Stromal cell of bone marrow (primary cell): Measurements from ENCODE around the gene PCDHGB4.
"Not testable (repeated sequence)": the region's sequence is repeated elsewhere in the genome, so short reads cannot be mapped to it uniquely, and the experiment has no call there.

Source experiments
- DNase-seq: peaks from one replicate; pipeline ENCODE4 v3.0.0-alpha.2; 2012; ENCODE audit warnings: low read depth

The PCDHGB4 gene

DNA sequence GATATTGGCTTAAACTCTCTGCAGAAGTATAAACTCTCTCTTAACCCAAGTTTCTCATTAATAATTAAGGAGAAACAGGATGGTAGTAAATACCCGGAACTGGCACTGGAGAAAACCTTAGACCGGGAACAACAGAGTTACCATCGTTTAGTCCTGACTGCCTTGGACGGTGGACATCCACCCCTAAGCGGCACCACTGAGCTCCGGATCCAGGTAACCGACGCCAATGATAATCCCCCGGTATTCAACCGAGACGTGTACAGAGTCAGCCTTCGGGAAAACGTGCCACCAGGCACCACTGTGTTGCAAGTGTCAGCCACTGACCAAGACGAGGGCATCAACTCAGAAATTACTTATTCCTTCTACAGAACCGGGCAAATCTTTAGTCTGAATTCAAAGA is 11.1 kb downstream of the PCDHGB4 start:
- no peak for DNase-seq

DNA sequence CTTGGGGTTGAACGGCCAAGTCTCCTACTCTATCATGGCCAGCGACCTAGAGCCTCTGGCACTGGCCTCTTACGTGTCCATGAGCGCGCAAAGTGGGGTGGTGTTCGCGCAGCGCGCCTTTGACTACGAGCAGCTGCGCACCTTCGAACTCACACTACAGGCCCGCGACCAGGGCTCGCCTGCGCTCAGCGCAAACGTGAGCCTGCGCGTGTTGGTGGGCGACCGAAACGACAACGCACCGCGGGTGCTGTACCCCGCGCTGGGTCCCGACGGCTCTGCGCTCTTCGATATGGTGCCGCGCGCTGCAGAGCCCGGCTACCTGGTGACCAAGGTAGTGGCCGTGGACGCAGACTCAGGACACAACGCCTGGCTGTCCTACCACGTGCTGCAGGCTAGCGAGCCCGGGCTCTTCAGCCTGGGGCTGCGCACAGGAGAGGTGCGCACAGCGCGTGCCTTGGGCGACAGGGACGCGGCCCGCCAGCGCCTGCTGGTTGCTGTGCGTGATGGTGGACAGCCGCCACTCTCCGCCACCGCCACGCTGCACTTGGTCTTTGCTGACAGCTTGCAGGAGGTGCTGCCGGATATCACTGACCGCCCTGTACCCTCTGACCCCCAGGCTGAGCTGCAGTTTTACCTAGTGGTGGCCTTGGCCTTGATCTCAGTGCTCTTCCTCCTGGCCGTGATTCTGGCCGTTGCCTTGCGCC is 12.2 kb downstream of the PCDHGB4 start:
- no peak for DNase-seq

DNA sequence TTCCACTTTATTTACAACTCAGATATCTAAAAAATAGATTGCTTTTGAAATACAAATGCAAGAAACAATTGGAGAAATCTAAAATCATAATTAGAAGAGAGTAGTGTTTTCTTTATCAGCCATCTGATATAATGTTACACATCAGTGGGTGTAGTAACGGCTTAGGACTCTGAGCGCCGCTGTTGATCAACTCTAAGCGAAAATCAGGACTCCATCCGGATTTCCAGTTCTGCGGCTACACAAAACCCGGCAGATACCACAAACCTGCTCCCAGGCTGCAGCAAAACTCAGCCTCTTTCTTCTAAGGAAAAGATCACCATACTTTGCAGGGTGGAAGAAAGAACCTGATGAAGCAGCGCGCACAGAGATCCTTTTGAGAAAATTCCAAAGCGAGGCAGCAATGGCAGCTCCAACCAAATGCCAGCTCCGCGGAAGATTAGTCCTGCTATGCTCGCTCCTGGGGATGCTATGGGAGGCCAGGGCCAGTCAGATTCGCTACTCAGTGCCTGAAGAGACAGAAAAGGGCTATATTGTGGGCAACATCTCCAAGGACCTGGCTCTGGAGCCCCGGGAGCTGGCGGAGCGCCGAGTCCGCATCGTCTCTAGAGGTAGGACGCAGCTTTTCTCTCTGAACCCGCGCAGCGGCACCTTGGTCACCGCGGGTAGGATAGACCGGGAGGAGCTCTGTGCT is 15.2 kb downstream of the PCDHGB4 start, which contains the start of gene PCDHGA9:
PCDHGA9 (plus strand) TSS at position 226 of the 691 bp plus-strand sequence; CDS start at position 401, 175 bp downstream.
- DNase-seq: no peak

DNA sequence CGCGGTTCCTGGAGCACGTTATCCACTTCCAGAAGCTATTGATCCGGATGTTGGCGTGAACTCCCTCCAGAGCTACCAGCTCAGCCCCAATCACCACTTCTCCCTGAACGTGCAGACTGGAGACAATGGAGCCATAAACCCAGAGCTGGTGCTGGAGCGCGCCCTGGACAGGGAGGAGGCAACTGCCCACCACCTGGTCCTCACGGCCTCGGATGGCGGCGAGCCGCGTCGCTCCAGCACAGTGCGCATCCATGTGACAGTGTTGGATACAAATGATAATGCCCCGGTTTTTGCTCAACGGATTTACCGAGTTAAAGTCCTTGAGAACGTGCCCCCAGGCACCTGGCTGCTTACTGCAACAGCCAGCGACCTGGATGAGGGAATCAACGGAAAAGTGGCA is 15.9 kb downstream of the PCDHGB4 start:
- DNase-seq: no peak

DNA sequence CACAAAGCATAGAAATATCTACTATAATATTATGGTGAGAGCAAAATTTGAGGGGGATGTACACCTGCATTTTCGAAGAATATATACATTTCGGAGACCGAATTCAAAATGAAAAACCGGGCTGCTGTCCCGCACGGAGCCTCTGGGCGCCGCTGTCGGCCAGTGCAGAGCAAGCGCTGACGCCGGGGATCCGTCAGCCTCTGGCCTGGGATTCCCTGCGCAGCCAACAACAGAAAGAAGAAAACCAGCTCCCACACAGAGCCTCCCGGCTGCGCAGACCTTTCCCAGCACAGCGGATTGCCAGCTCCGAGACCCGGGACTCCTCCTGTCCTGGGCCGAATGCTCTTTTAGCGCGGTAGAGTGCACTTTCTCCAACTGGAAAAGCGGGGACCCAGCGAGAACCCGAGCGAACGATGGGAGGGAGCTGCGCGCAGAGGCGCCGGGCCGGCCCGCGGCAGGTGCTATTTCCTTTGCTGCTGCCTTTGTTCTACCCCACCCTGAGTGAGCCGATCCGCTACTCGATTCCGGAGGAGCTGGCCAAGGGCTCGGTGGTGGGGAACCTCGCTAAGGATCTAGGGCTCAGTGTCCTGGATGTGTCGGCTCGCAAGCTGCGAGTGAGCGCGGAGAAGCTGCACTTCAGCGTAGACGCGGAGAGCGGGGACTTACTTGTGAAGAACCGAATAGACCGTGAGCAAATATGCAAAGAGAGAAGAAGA is 20.4 kb downstream of the PCDHGB4 start, which contains the start of gene PCDHGB6:
PCDHGB6 (plus strand) TSS at position 232 of the 716 bp plus-strand sequence; CDS start at position 414, 182 bp downstream.
- not testable (repeated sequence) for DNase-seq

DNA sequence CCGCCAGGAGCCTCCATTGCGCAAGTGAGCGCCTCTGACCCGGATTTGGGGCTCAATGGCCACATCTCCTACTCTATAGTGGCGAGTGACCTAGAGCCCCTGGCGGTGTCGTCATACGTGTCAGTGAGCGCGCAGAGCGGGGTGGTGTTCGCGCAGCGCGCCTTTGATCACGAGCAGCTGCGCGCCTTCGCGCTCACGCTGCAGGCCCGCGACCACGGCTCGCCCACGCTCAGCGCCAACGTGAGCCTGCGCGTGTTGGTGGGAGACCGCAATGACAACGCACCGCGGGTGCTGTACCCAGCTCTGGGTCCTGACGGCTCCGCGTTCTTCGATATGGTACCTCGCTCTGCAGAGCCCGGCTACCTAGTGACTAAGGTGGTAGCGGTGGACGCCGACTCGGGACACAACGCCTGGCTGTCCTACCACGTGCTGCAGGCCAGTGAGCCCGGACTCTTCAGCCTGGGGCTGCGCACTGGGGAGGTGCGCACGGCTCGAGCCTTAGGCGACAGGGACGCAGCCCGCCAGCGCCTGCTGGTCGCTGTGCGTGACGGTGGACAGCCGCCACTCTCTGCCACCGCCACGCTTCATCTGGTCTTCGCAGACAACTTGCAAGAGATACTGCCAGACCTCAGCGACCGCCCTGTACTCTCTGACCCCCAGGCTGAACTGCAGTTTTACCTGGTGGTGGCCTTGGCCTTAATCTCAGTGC is 22.3 kb downstream of the PCDHGB4 start:
- DNase-seq: no peak

DNA sequence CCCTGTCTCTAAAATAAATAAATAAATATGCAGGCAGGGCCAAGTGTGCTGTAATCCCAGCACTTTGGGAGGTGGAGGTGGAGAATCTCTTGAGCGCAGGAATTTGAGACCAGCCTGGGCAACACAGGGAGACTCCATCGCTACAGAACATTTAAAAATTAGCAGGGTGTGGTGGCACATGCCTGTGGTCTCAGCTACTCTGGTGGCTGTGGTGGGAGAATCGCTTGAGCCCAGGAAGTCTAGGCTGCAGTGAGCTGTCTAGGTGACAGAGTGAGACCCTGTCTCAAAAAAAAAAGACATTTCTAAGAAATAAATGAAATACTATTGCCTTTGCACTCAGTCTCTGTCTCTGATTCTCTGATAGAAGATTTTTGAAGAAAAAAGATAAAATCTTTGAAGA is 24.1 kb downstream of the PCDHGB4 start:
- DNase-seq: no peak

DNA sequence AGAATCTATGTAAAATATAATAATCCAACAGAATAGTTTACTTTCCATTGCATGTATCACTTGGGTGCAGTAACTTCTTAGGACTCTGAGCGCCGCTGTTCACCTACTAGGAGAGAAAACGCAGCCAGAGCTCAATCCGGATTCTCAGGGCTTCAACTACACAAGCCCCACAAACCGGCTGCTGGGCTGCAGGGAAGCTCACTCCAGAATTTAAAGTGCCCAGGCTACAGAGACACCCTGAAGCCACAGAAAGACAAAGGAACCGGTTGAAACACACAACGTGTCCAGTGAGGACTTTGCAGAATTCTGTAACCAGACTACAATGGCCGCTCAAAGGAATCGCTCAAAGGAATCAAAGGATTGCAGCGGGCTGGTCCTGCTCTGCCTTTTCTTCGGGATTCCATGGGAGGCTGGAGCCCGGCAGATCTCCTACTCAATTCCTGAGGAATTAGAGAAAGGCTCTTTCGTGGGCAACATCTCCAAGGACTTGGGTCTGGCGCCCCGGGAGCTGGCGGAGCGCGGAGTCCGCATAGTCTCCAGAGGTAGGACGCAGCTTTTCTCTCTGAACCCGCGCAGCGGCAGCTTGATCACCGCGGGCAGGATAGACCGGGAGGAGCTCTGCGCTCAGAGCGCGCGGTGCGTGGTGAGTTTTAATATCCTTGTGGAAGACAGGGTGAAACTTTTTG is 25.5 kb downstream of the PCDHGB4 start, which contains the start of gene PCDHGA10:
PCDHGA10 (plus strand) TSS at position 134 of the 686 bp plus-strand sequence; CDS start at position 323, 189 bp downstream.
- peak; percentile 51 for DNase-seq

DNA sequence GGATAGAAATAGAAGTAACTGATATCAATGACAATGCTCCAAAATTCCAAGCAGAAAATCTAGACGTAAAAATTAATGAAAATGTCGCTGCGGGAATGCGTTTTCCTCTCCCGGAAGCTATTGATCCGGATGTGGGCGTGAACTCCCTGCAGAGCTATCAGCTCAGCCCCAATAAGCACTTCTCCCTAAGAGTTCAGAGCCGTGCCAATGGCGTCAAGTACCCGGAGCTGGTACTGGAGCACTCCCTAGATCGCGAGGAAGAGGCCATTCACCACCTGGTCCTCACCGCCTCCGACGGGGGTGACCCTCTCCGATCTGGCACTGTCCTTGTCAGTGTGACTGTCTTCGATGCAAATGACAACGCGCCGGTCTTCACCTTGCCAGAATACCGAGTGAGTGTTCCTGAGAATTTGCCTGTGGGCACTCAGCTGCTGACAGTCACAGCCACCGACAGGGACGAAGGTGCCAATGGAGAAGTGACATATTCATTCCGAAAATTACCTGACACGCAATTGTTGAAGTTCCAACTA is 26.1 kb downstream of the PCDHGB4 start:
- DNase-seq: no peak

DNA sequence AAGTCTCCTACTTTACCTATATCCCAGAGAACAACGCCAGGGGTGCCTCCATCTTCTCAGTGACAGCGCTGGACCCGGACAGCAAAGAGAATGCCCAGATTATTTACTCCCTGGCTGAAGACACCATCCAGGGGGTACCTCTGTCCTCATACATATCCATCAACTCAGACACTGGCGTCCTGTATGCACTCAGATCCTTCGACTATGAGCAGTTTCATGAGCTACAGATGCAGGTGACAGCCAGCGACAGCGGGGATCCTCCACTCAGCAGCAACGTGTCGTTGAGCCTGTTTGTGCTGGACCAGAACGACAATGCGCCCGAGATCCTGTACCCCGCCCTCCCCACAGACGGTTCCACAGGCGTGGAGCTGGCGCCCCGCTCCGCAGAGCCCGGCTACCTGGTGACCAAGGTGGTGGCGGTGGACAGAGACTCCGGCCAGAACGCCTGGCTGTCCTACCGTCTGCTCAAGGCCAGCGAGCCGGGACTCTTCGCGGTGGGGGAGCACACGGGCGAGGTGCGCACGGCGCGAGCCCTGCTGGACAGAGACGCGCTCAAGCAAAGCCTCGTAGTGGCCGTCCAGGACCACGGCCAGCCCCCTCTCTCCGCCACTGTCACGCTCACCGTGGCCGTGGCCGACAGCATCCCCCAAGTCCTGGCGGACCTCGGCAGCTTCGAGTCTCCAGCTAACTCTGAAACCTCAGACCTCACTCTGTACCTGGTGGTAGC is 27.2 kb downstream of the PCDHGB4 start:
- not testable (repeated sequence) for DNase-seq

DNA sequence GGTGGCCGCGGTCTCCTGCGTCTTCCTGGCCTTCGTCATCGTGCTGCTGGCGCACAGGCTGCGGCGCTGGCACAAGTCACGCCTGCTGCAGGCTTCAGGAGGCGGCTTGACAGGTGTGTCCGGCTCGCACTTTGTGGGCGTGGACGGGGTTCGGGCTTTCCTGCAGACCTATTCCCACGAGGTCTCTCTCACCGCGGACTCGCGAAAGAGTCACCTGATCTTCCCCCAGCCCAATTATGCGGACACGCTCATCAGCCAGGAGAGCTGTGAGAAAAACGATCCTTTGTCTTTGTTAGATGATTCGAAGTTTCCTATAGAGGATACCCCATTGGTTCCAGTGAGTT is 27.7 kb downstream of the PCDHGB4 start:
- not testable (repeated sequence) for DNase-seq

DNA sequence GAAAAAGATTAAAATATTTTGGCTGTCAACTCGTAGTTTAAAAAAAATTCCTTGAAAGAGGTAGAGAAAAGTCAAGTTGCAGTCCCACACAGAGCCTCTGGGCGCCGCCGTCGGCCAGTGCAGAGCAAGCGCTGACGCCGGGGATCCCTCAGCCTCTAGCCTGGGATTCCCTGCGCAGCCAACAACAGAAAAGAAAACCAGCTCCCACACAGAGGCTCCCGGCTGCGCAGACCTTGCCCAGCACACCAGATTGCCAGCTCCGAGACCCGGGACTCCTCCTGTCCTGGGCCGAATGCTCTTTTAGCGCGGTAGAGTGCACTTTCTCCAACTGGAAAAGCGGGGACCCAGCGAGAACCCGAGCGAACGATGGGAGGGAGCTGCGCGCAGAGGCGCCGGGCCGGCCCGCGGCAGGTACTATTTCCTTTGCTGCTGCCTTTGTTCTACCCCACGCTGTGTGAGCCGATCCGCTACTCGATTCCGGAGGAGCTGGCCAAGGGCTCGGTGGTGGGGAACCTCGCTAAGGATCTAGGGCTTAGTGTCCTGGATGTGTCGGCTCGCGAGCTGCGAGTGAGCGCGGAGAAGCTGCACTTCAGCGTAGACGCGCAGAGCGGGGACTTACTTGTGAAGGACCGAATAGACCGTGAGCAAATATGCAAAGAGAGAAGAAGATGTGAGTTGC is 30.1 kb downstream of the PCDHGB4 start, which contains the start of gene PCDHGB7:
PCDHGB7 (plus strand) TSS at position 184 of the 679 bp plus-strand sequence; CDS start at position 367, 183 bp downstream.
- peak; percentile 70 for DNase-seq

DNA sequence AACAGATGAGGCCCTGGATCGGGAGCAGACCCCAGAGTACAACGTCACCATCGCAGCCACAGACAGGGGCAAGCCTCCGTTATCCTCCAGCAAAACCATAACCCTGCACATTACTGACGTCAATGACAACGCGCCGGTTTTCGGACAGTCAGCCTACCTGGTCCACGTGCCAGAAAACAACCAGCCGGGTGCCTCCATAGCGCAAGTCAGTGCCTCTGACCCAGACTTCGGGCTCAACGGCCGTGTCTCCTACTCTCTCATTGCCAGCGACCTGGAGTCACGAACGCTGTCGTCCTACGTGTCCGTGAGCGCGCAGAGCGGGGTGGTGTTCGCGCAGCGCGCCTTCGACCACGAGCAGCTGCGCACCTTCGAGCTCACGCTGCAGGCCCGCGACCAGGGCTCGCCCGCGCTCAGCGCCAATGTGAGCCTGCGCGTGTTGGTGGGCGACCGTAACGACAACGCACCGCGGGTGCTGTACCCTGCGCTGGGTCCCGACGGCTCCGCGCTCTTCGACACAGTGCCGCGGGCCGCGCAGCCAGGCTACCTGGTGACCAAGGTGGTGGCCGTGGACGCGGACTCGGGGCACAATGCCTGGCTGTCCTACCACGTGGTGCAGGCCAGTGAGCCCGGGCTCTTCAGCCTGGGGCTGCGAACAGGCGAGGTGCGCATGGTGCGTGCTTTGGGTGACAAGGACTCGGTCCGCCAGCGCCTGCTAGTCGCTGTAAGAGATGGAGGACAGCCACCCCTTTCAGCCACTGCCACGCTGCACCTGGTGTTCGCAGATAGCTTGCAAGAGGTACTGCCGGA is 31.8 kb downstream of the PCDHGB4 start:
- no peak for DNase-seq

DNA sequence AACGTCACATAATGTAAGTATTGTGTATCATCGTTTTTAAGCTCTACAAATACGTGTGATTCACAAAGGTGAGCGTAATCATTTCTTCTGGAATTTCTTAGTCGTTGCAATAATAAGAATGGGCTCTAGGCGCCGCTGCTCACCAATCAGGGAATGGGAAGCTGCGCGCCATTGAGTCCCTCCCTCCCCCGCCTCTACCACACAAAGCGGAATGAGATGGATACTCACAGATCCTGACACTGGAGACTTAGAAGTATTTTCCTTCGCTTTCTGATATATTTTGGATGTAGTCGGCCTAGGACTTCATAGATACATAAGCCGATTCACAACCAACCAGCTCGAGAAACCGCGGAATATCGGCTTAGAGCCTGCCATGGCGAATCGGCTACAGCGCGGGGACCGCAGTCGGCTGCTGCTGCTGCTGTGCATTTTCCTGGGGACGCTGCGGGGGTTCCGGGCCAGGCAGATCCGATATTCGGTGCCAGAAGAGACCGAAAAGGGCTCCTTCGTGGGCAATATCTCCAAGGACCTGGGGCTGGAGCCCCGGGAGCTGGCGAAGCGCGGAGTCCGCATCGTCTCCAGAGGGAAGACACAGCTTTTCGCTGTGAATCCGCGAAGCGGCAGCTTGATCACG is 33.5 kb downstream of the PCDHGB4 start, which contains the start of gene PCDHGA11:
PCDHGA11 (plus strand) TSS at position 197 of the 634 bp plus-strand sequence; CDS start at position 374, 177 bp downstream.
- peak; percentile 47 for DNase-seq

DNA sequence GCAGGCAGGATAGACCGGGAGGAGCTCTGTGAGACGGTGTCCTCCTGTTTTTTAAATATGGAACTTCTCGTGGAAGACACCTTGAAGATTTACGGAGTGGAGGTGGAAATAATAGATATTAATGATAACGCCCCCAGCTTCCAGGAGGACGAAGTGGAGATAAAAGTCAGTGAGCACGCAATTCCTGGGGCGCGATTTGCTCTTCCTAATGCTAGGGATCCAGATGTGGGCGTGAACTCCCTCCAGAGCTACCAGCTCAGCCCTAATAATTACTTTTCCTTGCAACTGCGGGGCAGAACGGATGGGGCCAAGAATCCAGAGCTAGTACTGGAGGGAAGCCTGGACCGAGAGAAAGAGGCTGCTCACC is 34.0 kb downstream of the PCDHGB4 start:
- DNase-seq: no peak

DNA sequence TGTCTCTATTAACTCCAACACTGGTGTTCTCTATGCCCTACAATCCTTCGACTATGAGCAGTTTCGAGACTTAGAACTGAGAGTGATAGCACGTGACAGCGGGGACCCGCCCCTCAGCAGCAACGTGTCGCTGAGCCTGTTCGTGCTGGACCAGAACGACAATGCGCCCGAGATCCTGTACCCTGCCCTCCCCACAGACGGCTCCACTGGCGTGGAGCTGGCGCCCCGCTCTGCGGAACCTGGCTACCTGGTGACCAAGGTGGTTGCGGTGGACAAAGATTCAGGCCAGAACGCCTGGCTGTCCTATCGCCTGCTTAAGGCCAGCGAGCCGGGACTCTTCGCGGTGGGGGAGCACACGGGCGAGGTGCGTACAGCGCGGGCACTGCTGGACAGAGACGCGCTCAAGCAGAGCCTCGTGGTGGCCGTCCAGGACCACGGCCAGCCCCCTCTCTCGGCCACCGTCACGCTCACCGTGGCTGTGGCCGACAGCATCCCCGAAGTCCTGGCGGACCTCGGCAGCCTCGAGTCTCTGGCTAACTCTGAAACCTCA is 35.3 kb downstream of the PCDHGB4 start:
- DNase-seq: no peak

DNA sequence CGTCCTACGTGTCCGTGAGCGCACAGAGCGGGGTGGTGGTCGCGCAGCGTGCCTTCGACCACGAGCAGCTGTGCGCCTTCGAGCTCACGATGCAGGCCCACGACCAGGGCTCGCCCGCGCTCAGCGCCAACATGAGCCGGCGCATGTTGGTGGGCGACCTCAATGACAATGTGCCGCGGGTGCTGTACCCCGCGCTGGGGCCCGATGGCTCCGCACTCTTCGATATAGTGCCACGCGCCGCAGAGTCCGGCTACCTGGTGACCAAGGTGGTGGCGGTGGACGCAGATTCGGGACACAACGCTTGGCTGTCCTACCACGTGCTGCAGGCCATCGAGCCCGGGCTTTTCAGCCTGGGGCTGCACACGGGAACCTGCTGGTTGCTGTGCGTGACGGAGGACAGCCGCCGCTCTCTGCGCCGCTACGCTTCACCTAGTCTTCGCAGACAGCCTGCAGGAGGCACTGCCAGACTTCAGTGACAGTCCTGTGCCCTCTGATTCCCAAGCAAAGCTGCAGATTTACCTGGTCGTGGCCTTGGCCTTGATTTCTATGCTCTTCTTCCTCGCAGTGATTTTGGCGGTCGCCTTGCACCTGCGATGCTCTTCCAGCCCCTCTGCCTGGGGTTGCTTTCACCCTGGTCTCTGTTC is 40.4 kb downstream of the PCDHGB4 start:
- no peak for DNase-seq
